Esophagus muscularis mucosa (tissue), 4 donors: ENCODE data around the gene RPS17.

Source experiments
- CTCF ChIP-seq, 3 experiments: fragments of 200-600 bp in 2 of 3; fragments of 450-650 bp in 1 of 3; sonication (generic) in 2 of 3; IDR thresholded peaks; one replicate each; pipeline ENCODE4 v1.5.1; 2017 to 2019; ENCODE audit warnings: antibody characterized with exemption in 3 of 3, mild to moderate bottlenecking in 2 of 3, moderate library complexity in 1 of 3
- EP300 ChIP-seq: sonication (generic); formaldehyde crosslinking; IDR thresholded peaks from one replicate; pipeline ENCODE4 v1.6.1; 2017; ENCODE audit warnings: antibody characterized with exemption
- POLR2A ChIP-seq: fragments of 450-650 bp; IDR thresholded peaks from one replicate; pipeline ENCODE4 v1.6.1; 2017; ENCODE audit warnings: antibody characterized with exemption, moderate library complexity, mild to moderate bottlenecking, low read depth
- POLR2AphosphoS5 ChIP-seq, 2 donors: sonication (generic); formaldehyde crosslinking; IDR thresholded peaks; one replicate each; pipeline ENCODE4 v1.6.1; 2017; ENCODE audit warnings: antibody characterized with exemption in 2 of 2

GRCh38 chr15:82540055-82540983 lies at the start of gene RPS17:
- peak; percentile 85 for TF ChIP-seq POLR2A
- peak; percentile 97 to 100 (median 99) for TF ChIP-seq CTCF (IDR thresholded peaks at IDR 0.05)
- no peak for TF ChIP-seq EP300
- peak; percentile 93 to 97 for TF ChIP-seq POLR2AphosphoS5 (IDR thresholded peaks at IDR 0.05)
